Natural killer cell (primary cell): ENCODE measurements around the gene HNRNPF. TPM values are rescaled to one million over a fixed set of nuclear protein-coding genes. Genes with fewer than 3 reads are reported as not detected.
A peak's percentile ranks its signal among the peaks of the same experiment; 100 is the strongest.

Experiments used
- ATAC-seq, 3 donors: fragments of 150-1000 bp in 2 of 3; fragments of 200-7000 bp in 1 of 3; cut with Tn5 transposase; 1 replicate in 1 of 3; 2 replicates in 2 of 3; pipeline ENCODE4 v1.10.0; 2021; ENCODE audit warnings: mild to moderate bottlenecking in 2 of 3, moderate library complexity in 2 of 3
- DNase-seq, 2 donors: peaks; one replicate each; pipeline versions ENCODE4 v3.0.0 to v3.0.0-alpha.2; 2013 to 2021; ENCODE audit warnings: mixed read lengths in 1 of 2
- H3K27ac ChIP-seq: one replicate; pipeline ENCODE4 v1.5.1; 2013; ENCODE audit warnings: mild to moderate bottlenecking, low read length
- H3K27me3 ChIP-seq: one replicate; pipeline ENCODE4 v1.6.1; 2013; ENCODE audit warnings: low read length; ENCODE audit not compliant: control insufficient read depth, insufficient read depth
- H3K36me3 ChIP-seq: one replicate; pipeline ENCODE4 v1.6.1; 2013; ENCODE audit warnings: low read length; ENCODE audit not compliant: control insufficient read depth, insufficient read depth
- H3K4me1 ChIP-seq: one replicate; pipeline ENCODE4 v1.6.1; 2013; ENCODE audit warnings: low read length; ENCODE audit not compliant: control insufficient read depth, insufficient read depth
- H3K4me3 ChIP-seq: one replicate; pipeline ENCODE4 v1.5.1; 2013; ENCODE audit warnings: low read length
- H3K9me3 ChIP-seq: one replicate; pipeline ENCODE4 v1.6.1; 2013; ENCODE audit warnings: low read length; ENCODE audit not compliant: control insufficient read depth, insufficient read depth
- H3K27ac Mint-ChIP-seq, 2 donors: one replicate each; pipeline ENCODE4 v1.8.0; 2022; ENCODE audit warnings: mild to moderate bottlenecking in 2 of 2, mixed read lengths in 2 of 2, moderate library complexity in 1 of 2
- H3K27me3 Mint-ChIP-seq, 2 donors: one replicate each; pipeline ENCODE4 v1.8.0; 2022; ENCODE audit warnings: low read depth in 2 of 2, mixed read lengths in 2 of 2
- H3K36me3 Mint-ChIP-seq: one replicate; pipeline ENCODE4 v1.8.0; 2022; ENCODE audit warnings: mixed read lengths
- H3K4me1 Mint-ChIP-seq, 2 donors: one replicate each; pipeline ENCODE4 v1.8.0; 2022; ENCODE audit warnings: mixed read lengths in 2 of 2
- H3K4me3 Mint-ChIP-seq: one replicate; pipeline ENCODE4 v1.8.0; 2022; ENCODE audit warnings: mild to moderate bottlenecking, moderate library complexity, mixed read lengths
- H3K9me3 Mint-ChIP-seq, 2 donors: one replicate each; pipeline ENCODE4 v1.8.0; 2022; ENCODE audit warnings: mixed read lengths in 2 of 2
- CTCF ChIP-seq: fragments of 200-600 bp; IDR thresholded peaks from one replicate; pipeline ENCODE4 v1.8.0; 2022; ENCODE audit warnings: antibody characterized with exemption
- WGBS: methylation state at CpG from one replicate; pipeline ENCODE4 v1.1.7; 2013; ENCODE audit warnings: missing lambda C conversion rate; ENCODE audit not compliant: insufficient coverage; 5-methylcytosine and 5-hydroxymethylcytosine counted together
- intact Hi-C: fragments of 100-400 bp; cut with micrococcal nuclease; formaldehyde crosslinking; loops from one replicate; pipeline ENCODE4 v1.14.2; 2022
- total RNA-seq, 4 donors: library from RNA; stranded (reverse); fragments of 120-200 nt in 1 of 4; gene quantifications; one replicate each; pipeline versions ENCODE4 v1.2.3 to v1.2.4, GENCODE V29; 2013 to 2022

HNRNPF gene
- total RNA-seq, 3 donors from 2014 or later (not counting 1 experiment from before 2014, with no cell fraction given): 122 to 160 (median 125) TPM

- Mint-ChIP-seq H3K4me1 (peaks cover 68% of the 10 kb centered on the region in 2 donors), H3K9me3 (no peaks in the 10 kb centered on the region), H3K27me3 (no peaks in the 10 kb centered on the region), H3K36me3 (no peaks in the 10 kb centered on the region), H3K4me3 (peak overlapping the region; percentile 18), H3K27ac (peak overlapping the region; percentile 99)
- DNase-seq (no peak), ATAC-seq (no peak)
- Histone ChIP-seq H3K36me3 (peaks cover 14% of the 10 kb centered on the region), H3K27me3 (no peaks in the 10 kb centered on the region), H3K9me3 (no peaks in the 10 kb centered on the region), H3K27ac (peak overlapping the region; percentile 34), H3K4me3 (no peak overlapping the region), H3K4me1 (peaks cover 69% of the 10 kb centered on the region)
- no peak for TF ChIP-seq CTCF
- 51% methylated on average over 3 of the region's 4 CpGs for WGBS
- intact Hi-C loops: no loop called here
These were observed 6.8 kb downstream of the HNRNPF start for GRCh38 chr10:43402176-43402575.

- Histone ChIP-seq H3K36me3 (peaks cover 14% of the 10 kb centered on the region), H3K9me3 (no peaks in the 10 kb centered on the region), H3K4me1 (peaks cover 68% of the 10 kb centered on the region), H3K27me3 (no peaks in the 10 kb centered on the region), H3K4me3 (no peak overlapping the region), H3K27ac (peak overlapping the region; percentile 24)
- peak overlapping the region; percentile 99 for H3K27ac Mint-ChIP-seq
- peaks cover 71% of the 10 kb centered on the region in 2 donors for H3K4me1 Mint-ChIP-seq
- TF ChIP-seq CTCF: no peak
- H3K27me3 Mint-ChIP-seq: no peaks in the 10 kb centered on the region
- DNase-seq (no peak), ATAC-seq (no peak)
- no peaks in the 10 kb centered on the region for H3K9me3 Mint-ChIP-seq
- H3K4me3 Mint-ChIP-seq: peak overlapping the region; percentile 18
- intact Hi-C loops: no loop called here
- no peaks in the 10 kb centered on the region for H3K36me3 Mint-ChIP-seq
- no CpG with 5 or more reads among the region's 2 CpGs for WGBS
These were observed 7.4 kb downstream of the HNRNPF start for GRCh38 chr10:43401627-43402026.

GRCh38 chr10:43399320-43400310 is 9.4 kb downstream of the HNRNPF start:
- H3K4me3 ChIP-seq: no peak overlapping the region
- no peaks in the 10 kb centered on the region for H3K36me3 Mint-ChIP-seq
- 69% methylated on average over 3 of the region's 5 CpGs for WGBS
- peak in 1 of 2 donors; percentile 42 for DNase-seq
- peaks cover 70% of the 10 kb centered on the region for H3K4me1 ChIP-seq
- H3K9me3 ChIP-seq: no peaks in the 10 kb centered on the region
- H3K27ac Mint-ChIP-seq: peak overlapping the region; percentile 98 to 99
- peak overlapping the region; percentile 34 for H3K27ac ChIP-seq
- no peaks in the 10 kb centered on the region for H3K9me3 Mint-ChIP-seq
- H3K27me3 ChIP-seq: no peaks in the 10 kb centered on the region
- peaks cover 78 to 79% of the 10 kb centered on the region in 2 donors for H3K4me1 Mint-ChIP-seq
- no peaks in the 10 kb centered on the region for H3K27me3 Mint-ChIP-seq
- intact Hi-C loops: no loop called here
- no peak for ATAC-seq
- no peak for TF ChIP-seq CTCF
- H3K4me3 Mint-ChIP-seq: peak overlapping the region; percentile 35
- peaks cover 19% of the 10 kb centered on the region for H3K36me3 ChIP-seq
